ENCODE data around the gene G2E3.

DNA sequence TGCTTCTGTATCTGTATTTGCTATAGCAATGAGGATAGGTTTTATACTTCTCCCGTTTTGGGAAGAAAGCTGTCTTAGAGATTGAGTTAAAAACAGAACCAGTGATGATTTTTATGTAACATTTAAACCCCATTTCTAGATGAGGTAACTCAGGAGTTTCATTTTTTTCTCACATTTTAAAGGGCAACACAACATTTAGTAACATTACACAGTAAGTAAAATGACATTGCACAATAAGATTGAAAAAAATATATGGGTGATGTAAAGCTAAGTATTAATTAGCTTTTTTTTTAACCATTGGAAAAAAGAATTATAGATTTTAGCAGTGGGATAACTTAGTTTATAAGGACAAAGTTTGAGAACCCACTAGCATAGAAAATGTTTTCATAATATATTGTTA, 38.0 kb downstream of the G2E3 start:
- TF ChIP-seq, protein P1, sequence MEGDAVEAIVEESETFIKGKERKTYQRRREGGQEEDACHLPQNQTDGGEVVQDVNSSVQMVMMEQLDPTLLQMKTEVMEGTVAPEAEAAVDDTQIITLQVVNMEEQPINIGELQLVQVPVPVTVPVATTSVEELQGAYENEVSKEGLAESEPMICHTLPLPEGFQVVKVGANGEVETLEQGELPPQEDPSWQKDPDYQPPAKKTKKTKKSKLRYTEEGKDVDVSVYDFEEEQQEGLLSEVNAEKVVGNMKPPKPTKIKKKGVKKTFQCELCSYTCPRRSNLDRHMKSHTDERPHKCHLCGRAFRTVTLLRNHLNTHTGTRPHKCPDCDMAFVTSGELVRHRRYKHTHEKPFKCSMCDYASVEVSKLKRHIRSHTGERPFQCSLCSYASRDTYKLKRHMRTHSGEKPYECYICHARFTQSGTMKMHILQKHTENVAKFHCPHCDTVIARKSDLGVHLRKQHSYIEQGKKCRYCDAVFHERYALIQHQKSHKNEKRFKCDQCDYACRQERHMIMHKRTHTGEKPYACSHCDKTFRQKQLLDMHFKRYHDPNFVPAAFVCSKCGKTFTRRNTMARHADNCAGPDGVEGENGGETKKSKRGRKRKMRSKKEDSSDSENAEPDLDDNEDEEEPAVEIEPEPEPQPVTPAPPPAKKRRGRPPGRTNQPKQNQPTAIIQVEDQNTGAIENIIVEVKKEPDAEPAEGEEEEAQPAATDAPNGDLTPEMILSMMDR (IDR thresholded peaks at IDR 0.05) = no peak
- TF ChIP-seq POLR2A (IDR thresholded peaks at IDR 0.05) = no peak
